Panc1 (cell line): Measurements from ENCODE around the gene PLCH2. TPM values are rescaled to one million over a fixed set of nuclear protein-coding genes. Genes with fewer than 3 reads are reported as not detected.
A peak's percentile ranks its signal among the peaks of the same experiment; 100 is the strongest.

Experiments used
- ATAC-seq: fragments of 200-7000 bp; cut with Tn5 transposase; 2 replicates; pipeline ENCODE4 v1.9.1; 2020; ENCODE audit warnings: mild to moderate bottlenecking, moderate library complexity
- BruUV-seq: library from RNA; stranded (reverse); fragments of 400-500 nt; replicated peaks from 2 replicates; lab custom pipeline; 2021; lab: Mats Ljungman, UMichigan
- CTCF ChIA-PET: fragments of 300-600 bp; sonication (Branson Sonifier 250); formaldehyde crosslinking; loops from one replicate; lab custom pipeline; 2022; ENCODE audit warnings: antibody characterized with exemption; lab: Charles Lee
- POLR2A ChIA-PET: fragments of 300-600 bp; sonication (Branson Sonifier 250); formaldehyde crosslinking; loops from one replicate; lab custom pipeline; 2022; ENCODE audit warnings: antibody characterized with exemption; lab: Charles Lee
- DNase-seq: peaks from one replicate; pipeline ENCODE4 v3.0.0-alpha.2; 2010; ENCODE audit warnings: low read depth, low spot score
- H3K27ac ChIP-seq: 2 replicates; pipeline ENCODE4 v1.5.1; 2011; ENCODE audit warnings: mild to moderate bottlenecking, low read length, inconsistent platforms
- H3K27me3 ChIP-seq: fragments of 200-500 bp; sonication (Bioruptor generic); 2 replicates; pipeline ENCODE4 v1.6.0; 2014; ENCODE audit warnings: low read length, inconsistent platforms; ENCODE audit not compliant: control insufficient read depth, insufficient read depth
- H3K36me3 ChIP-seq: fragments of 200-500 bp; sonication (Bioruptor generic); 2 replicates; pipeline ENCODE4 v1.5.1; 2014; ENCODE audit warnings: inconsistent platforms, mild to moderate bottlenecking, low read length, moderate library complexity; ENCODE audit not compliant: control insufficient read depth, insufficient read depth
- H3K4me1 ChIP-seq: 2 replicates; pipeline ENCODE4 v1.5.1; 2011; ENCODE audit warnings: inconsistent platforms, mild to moderate bottlenecking, low read length, moderate library complexity; ENCODE audit not compliant: control insufficient read depth, insufficient read depth
- H3K4me3 ChIP-seq, 2 experiments: 2 replicates each; pipeline ENCODE4 v1.5.1; 2011 to 2012; ENCODE audit warnings: low read depth in 2 of 2, low read length in 2 of 2, mild to moderate bottlenecking in 2 of 2, inconsistent platforms in 1 of 2, moderate library complexity in 1 of 2
- H3K9me3 ChIP-seq: fragments of 200-500 bp; sonication (Bioruptor generic); 2 replicates; pipeline ENCODE4 v1.5.1; 2014; ENCODE audit warnings: low read depth, mild to moderate bottlenecking, inconsistent platforms, low read length, moderate library complexity; ENCODE audit not compliant: control insufficient read depth, insufficient read depth
- CTCF ChIP-seq: fragments of 450-650 bp; IDR thresholded peaks from 2 replicates; pipeline ENCODE4 v1.5.1; 2017; ENCODE audit warnings: mild to moderate bottlenecking
- POLR2AphosphoS5 ChIP-seq: IDR thresholded peaks from 2 replicates; pipeline ENCODE4 v1.6.1; 2012; ENCODE audit warnings: mild to moderate bottlenecking, low read depth, low read length, moderate library complexity
- REST ChIP-seq, 2 experiments: IDR thresholded peaks; 2 replicates each; pipeline ENCODE4 v1.6.1; 2011 to 2012; ENCODE audit warnings: low read depth in 2 of 2, control low read depth in 1 of 2, low read length in 1 of 2, mild to moderate bottlenecking in 1 of 2, moderate library complexity in 1 of 2; ENCODE audit not compliant: insufficient read depth in 1 of 2
- SIN3A ChIP-seq: IDR thresholded peaks from 2 replicates; pipeline ENCODE4 v1.6.1; 2012; ENCODE audit warnings: low read depth, mild to moderate bottlenecking, low read length, moderate library complexity, borderline replicate concordance; ENCODE audit not compliant: insufficient read depth
- TCF7L2 ChIP-seq: IDR thresholded peaks from 2 replicates; pipeline ENCODE4 v1.6.1; 2011; ENCODE audit warnings: mild to moderate bottlenecking, low read depth, low read length, inconsistent platforms
- in situ Hi-C: cut with HindIII; loops from 2 replicates; pipeline ENCODE4 v1.10.0; 2016; ENCODE audit warnings: low sequenced_read_pairs, low pct_unique_long_range_greater_than_20kb
- intact Hi-C: fragments of 100-400 bp; cut with micrococcal nuclease; formaldehyde crosslinking; loops from one replicate; pipeline ENCODE4 v1.10.0; 2022; ENCODE audit not compliant: unreplicated experiment
- total RNA-seq: library from RNA; stranded (reverse); gene quantifications from one replicate; pipeline ENCODE4 v1.2.1, GENCODE V29; 2021; ENCODE audit not compliant: unreplicated experiment

Gene PLCH2
- total RNA-seq, 1 experiment from 2014 or later: 41.2 TPM

GRCh38 chr1:2474933-2475371 lies 1.1 kb upstream of the PLCH2 start:
- Histone ChIP-seq H3K27ac (peak overlapping the region; percentile 79), H3K4me3 (no peak overlapping the region), H3K4me1 (peaks cover 88% of the 10 kb centered on the region), H3K27me3 (no peaks in the 10 kb centered on the region), H3K9me3 (no peaks in the 10 kb centered on the region), H3K36me3 (no peaks in the 10 kb centered on the region)
- no TSS peak for BruUV-seq
- ChIA-PET POLR2A (no interaction called here), CTCF (no interaction called here)
- intact Hi-C loops (loop anchor here (10.0 kb wide), 1 partner anchor 60 kb away; the partner anchor contains the start of gene PEX10), in situ Hi-C loops (no loop called here)
- DNase-seq: no peak
- no peak for TF ChIP-seq TCF7L2
- 0 out of 2 replicates have a peak, but pooled peaks have one; percentile 44 for TF ChIP-seq SIN3A
- ATAC-seq: peak; percentile 46

GRCh38 chr1:2475571-2475970 lies 518 bp upstream of the PLCH2 start:
- no peaks in the 10 kb centered on the region for H3K9me3 ChIP-seq
- H3K4me1 ChIP-seq: peaks cover 88% of the 10 kb centered on the region
- intact Hi-C loops (loop anchor here (10.0 kb wide), 1 partner anchor 61 kb away; the partner anchor contains the start of gene PEX10), in situ Hi-C loops (no loop called here)
- H3K27ac ChIP-seq: peak overlapping the region; percentile 79
- no peaks in the 10 kb centered on the region for H3K36me3 ChIP-seq
- DNase-seq: no peak
- no peak for ATAC-seq
- POLR2A ChIA-PET: no interaction called here
- no TSS peak for BruUV-seq
- H3K27me3 ChIP-seq: no peaks in the 10 kb centered on the region
- CTCF ChIA-PET: no interaction called here
- H3K4me3 ChIP-seq: no peak overlapping the region
- no peak for TF ChIP-seq SIN3A
- no peak for TF ChIP-seq CTCF
- TF ChIP-seq REST (IDR thresholded peaks at IDR 0.05; ENCODE audit: insufficient read depth in 1 of 2, low read depth in 2 of 2, low read length in 1 of 2): no peak
- no peak for TF ChIP-seq TCF7L2
- no peak for TF ChIP-seq POLR2AphosphoS5

GRCh38 chr1:2477309-2477708 lies 1.2 kb downstream of the PLCH2 start:
- Histone ChIP-seq H3K27ac (peak overlapping the region; percentile 70), H3K27me3 (no peaks in the 10 kb centered on the region), H3K9me3 (no peaks in the 10 kb centered on the region), H3K4me1 (peaks cover 88% of the 10 kb centered on the region), H3K36me3 (no peaks in the 10 kb centered on the region), H3K4me3 (no peak overlapping the region)
- no TSS peak for BruUV-seq
- ChIA-PET CTCF (interaction anchor here (0.6 kb wide), 1 partner anchor 65 kb away, joined by 4 read pairs; the partner anchor contains the start of gene PEX10), POLR2A (no interaction called here)
- ATAC-seq: no peak
- intact Hi-C loops: loop anchor here (10.0 kb wide), 1 partner anchor 63 kb away; the partner anchor contains the start of gene PEX10
- in situ Hi-C loops: no loop called here
- no peak for DNase-seq
- TF ChIP-seq SIN3A (no peak), REST (IDR thresholded peaks at IDR 0.05; ENCODE audit: insufficient read depth in 1 of 2, low read depth in 2 of 2, low read length in 1 of 2) (no peak), CTCF (no peak), POLR2AphosphoS5 (no peak), TCF7L2 (no peak)
